GM10847 (cell line): ENCODE measurements around the gene RAI1.

Experiments used
- POLR2A ChIP-seq: IDR thresholded peaks from 2 replicates; pipeline ENCODE4 v1.6.1; 2011; ENCODE audit not compliant: insufficient read length; ENCODE audit errors: extremely low read depth

The RAI1 gene

GRCh38 chr17:17681187-17681743, at the start of gene RAI1:
Gene RAI1, plus strand, starts transcription at chr17:17681458. Its CDS starts 111,491 bp downstream, at chr17:17792949.
- no peak for TF ChIP-seq POLR2A

DNA sequence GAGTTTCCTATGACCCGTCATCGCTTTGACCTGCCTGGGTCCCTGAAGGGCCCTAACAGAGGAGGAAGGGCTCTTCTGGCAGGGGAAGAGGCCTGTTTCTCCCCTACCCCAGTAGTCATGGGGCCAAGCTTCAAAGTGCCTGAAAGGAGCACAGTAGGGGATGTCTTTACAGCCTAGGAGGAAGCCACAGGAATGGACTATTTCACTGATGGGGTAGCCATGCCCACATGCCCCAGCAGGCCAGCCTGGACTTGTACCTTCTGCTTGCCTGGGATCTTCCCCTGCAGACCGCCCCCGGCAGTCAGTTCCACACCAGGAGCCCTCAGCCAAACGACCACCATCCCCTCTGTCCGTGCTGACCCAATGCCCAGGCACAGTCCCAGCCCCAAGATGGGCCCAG, 47.9 kb upstream of the RAI1 start:
- TF ChIP-seq POLR2A, result no peak

DNA sequence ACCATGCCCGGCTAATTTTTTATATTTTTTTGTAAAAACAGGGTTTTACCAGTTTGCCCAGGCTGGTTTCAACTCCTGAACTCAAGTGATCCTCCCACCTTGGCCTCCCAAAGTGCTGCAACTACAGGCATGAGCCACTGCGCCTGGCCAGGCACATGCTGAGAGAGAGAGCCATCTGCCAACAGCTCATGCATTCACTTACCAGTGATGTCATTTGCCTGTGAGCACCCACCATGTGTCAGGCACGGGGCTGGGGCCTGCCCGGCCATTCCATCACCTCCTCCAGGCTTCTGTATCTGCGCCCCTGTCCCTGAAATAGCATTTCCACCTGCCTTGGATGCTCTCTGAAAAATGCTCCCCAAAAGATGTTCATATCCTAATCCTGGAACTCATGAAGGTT, 46.1 kb upstream of the RAI1 start:
- TF ChIP-seq POLR2A, result no peak

GRCh38 chr17:17636272-17636885, 44.9 kb upstream of the RAI1 start:
- no peak for TF ChIP-seq POLR2A

- TF ChIP-seq POLR2A, result no peak
Observed at GRCh38 chr17:17638467-17638866, 42.8 kb upstream of the RAI1 start.

GRCh38 chr17:17641621-17642409, 39.4 kb upstream of the RAI1 start:
- no peak for TF ChIP-seq POLR2A

DNA sequence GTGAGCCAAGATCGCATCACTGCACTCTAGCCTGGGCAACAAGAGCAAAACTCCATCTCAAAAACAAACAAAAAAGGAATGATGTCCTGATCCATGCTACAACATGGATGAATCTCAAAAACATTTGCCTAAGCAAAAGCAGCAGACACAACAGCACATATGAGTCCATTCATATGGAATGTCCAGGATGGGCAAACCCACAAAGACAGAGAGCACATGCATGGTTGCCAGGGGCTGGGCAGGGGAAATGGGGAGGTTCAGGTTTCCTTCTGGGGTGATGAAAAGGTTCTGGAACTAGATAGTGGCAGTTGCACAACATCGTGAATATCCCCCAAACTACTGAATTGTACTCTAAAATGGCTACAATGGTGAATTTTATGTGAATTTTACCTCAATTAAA, 35.3 kb upstream of the RAI1 start:
- TF ChIP-seq POLR2A, result no peak

DNA sequence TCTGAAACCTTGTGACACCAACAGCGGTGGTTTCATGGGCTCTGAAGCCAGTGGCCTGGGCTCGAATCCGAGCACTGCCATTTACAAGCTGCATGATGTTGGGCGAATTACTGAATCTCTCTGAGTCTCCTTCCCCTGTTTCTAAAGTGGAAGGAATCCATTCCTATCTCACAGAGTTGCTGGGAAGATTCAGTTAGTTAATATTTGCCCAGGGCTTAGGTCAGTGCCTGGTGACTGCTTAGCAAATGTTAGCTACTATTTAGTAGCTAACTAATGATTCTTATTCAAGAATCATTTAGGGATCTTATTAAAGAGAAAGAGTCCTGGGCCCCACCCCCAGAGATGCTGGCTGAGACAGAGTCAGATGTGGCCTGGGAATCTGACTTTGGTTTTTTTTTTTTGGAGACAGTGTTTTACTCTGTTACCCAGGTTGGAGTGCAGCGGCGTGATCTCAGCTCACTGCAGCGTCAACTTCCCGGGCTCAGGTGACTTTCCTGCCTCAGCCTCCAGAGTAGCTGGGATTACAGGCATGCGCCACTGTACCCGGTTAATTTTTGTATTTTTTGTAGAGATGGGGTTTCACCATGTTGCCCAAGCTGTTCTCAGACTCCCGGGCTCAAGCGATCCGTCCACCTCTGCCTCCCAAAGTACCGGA, 33.6 kb upstream of the RAI1 start:
- TF ChIP-seq POLR2A, result no peak

- no peak for TF ChIP-seq POLR2A
Observed at GRCh38 chr17:17648762-17649161, 32.5 kb upstream of the RAI1 start.

- no peak for TF ChIP-seq POLR2A
Observed at GRCh38 chr17:17650959-17651358, 30.3 kb upstream of the RAI1 start.

DNA sequence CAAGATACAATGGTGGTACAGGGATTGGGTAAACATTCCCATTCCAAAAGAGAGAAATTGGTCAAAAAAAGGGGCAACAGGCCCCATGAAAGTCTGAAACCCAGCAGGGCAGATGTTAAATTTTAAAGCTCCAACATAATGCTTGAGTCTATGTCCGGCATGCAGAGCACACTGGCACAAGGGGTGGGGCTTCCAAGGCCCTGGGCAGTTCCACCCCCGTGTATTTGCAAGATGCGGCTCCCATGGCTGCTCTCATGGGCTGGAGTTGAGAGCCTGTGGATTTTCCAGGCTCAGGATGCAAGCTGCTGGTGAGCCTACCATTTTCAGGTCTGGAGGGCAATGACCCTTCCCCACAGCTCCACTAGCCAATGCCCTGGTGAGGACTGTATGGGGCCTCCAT, 27.9 kb upstream of the RAI1 start:
- TF ChIP-seq POLR2A, result no peak

- no peak for TF ChIP-seq POLR2A
Observed at GRCh38 chr17:17659340-17659739, 21.9 kb upstream of the RAI1 start.

GRCh38 chr17:17661134-17661533, 20.1 kb upstream of the RAI1 start:
- no peak for TF ChIP-seq POLR2A

DNA sequence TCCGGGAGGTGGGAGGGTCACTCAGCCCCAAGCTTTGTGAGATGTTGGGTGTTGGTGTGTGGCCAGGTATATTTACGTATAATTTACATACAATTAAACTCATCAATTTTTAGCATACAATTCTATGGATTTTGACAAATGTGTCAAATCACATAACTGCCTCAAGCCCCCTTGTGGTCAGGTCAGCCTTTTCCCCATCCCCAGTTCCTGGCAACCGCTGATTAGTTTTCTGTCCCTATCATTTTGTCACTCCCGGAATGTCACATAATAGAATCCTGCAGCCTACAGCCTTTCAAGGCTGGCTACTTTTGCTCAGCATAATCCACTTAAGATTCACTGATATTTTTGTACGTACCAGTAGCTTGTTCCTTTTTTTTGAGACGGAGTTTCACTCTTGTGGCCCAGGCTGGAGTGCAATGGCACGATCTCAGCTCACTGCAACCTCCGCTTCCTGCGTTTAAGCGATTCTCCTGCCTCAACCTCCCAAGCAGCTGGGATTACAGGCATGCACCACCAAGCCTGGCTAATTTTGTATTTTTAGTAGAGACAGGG, 19.3 kb upstream of the RAI1 start:
- TF ChIP-seq POLR2A, result no peak

DNA sequence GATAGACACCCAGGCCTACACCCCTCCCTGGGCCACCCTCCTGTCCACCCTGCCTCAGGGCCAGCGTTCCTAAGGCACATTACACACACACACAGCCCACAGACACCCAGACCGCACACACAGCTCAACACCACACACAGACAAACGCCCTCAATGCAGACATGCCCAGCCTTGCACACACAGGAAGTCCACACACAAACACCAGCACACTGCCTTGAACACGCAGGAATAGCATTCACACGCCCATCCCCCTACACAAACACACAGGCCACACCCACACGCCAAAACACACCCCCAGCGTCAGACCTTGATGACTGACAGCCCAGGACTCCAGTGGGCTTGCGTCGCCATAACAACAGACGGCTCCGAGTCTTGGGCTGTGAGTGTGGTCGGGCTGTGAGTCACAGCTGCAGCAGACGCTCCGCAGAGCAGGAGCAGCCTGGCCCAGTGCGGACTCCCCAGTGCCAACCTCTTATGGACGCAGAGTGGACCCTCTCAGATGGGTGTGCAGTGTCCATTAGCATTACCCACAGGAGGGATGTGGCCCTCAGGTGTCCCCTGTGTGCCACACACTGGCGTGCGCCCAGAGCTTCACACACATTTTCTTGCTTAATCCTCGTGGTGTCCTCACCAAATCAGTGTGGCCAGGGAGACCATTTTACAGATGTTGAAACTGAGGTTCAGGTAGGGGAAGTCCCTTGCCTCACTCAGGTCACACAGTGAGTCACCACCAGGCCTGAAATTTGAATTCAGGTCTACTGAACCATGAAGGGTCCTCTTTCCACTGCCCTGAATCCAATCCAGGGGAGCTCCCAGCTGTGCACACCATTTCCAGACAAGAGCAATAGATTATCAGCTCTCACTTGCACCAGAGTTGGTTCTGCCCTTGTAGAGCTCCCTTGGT, 17.8 kb upstream of the RAI1 start:
- TF ChIP-seq POLR2A, result no peak
